HUES6 (cell line): ENCODE results near the gene MARK1.

Source experiments
- H3K27ac ChIP-seq: 2 replicates; pipeline ENCODE4 v1.7.0; 2013; ENCODE audit warnings: low read depth, mild to moderate bottlenecking, low read length, inconsistent platforms
- H3K27me3 ChIP-seq: 2 replicates; pipeline ENCODE4 v1.6.1; 2013; ENCODE audit warnings: low read length; ENCODE audit not compliant: control insufficient read depth, insufficient read depth
- H3K36me3 ChIP-seq: 2 replicates; pipeline ENCODE4 v1.6.1; 2013; ENCODE audit warnings: low read length; ENCODE audit not compliant: control insufficient read depth, insufficient read depth
- H3K4me1 ChIP-seq: 2 replicates; pipeline ENCODE4 v1.6.1; 2013; ENCODE audit warnings: low read length; ENCODE audit not compliant: control insufficient read depth, insufficient read depth
- H3K4me3 ChIP-seq: 2 replicates; pipeline ENCODE4 v1.5.1; 2013; ENCODE audit warnings: low read depth, low read length
- H3K9ac ChIP-seq: one replicate; pipeline ENCODE4 v1.6.1; 2013; ENCODE audit warnings: mild to moderate bottlenecking, low read length
- H3K9me3 ChIP-seq: 2 replicates; pipeline ENCODE4 v1.6.1; 2013; ENCODE audit warnings: low read depth, low read length; ENCODE audit not compliant: control insufficient read depth, insufficient read depth

Gene MARK1

DNA sequence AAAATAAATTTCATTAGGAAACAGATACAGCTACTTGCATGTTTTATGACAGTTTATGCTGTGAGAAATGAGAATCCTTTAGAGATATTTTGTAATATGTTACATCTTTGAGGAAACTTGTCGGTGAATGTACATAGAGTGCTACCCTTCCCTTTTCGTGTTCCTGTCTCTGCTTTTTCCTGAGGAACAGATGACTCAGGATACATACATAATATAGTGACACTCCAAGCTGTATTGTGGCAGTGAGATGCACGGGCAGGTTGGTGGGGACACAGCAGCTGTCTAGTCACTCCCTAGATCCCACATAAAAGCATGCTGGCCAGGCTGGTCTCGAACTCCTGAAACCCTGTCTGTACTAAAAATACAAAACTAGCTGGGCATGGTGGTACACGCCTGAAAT, 20.9 kb upstream of the MARK1 start:
- Histone ChIP-seq H3K36me3 (no peaks in the 10 kb centered on the region), H3K4me1 (peaks cover 5% of the 10 kb centered on the region; the same call in 1 of the 2 replicates), H3K27ac (no peak overlapping the region), H3K9ac (no peak overlapping the region), H3K9me3 (no peaks in the 10 kb centered on the region), H3K4me3 (no peak overlapping the region), H3K27me3 (no peaks in the 10 kb centered on the region)

DNA sequence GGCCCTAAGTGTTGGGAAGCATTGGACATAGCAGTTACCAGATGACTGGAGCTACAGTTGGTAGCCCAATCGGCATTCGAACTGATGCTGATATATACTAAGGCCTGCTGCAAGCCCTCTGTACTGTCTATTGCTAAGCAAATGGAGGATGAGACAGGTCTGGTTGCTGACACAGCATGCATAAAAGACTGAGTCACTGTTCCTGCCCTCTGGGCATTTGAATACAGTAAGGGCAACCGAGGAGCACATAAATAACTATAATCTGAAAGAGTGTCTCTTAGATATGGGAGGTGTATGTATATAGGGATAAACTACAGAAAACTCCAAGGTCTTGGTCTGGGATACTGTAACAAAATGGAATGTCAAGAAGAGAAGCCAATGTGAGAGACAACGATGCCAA, 16.8 kb upstream of the MARK1 start:
- no peaks in the 10 kb centered on the region for H3K36me3 ChIP-seq
- no peaks in the 10 kb centered on the region for H3K9me3 ChIP-seq
- peaks cover 12% of the 10 kb centered on the region for H3K4me1 ChIP-seq
- no peak overlapping the region for H3K27ac ChIP-seq
- no peak overlapping the region for H3K9ac ChIP-seq
- no peak overlapping the region for H3K4me3 ChIP-seq
- H3K27me3 ChIP-seq = no peaks in the 10 kb centered on the region

DNA sequence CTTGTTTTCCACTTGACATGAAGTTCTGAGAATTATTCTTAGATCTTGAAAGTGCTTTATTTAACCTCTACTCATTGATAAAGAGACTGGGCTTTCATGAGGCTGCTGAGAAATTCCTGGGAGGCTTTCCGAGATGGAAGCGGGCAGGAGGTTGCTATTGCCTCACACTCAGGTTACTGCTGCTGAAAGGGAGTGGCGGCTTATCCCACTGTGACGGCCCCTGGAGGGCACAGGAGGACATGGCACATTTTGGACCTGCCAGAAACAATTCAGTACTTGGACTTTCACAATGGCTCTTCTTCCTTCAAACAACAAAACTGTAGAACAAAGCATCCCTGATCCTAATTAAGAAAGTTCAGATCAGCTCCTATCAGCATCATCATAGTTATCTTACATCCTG, 16.2 kb upstream of the MARK1 start:
- Histone ChIP-seq H3K9ac (no peak overlapping the region), H3K27ac (no peak overlapping the region), H3K27me3 (no peaks in the 10 kb centered on the region)

DNA sequence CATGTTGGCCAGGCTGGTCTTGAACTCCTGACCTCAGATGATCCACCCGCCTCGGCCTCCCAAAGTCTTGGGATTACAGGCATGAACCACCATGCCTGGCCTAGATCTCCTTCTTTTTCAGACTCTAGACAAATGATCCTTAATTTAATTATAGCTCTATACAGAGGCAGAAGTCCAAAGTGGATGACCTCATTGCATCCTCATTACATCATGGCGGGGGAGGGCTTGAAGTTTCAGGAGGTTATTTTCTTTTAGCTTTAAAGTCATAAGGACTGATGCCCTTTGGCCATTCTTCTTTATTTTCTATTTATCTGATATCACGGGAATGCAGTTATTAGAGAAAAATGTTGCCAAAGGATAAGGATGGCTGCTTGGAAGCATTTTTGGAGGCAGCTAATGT, 14.1 kb upstream of the MARK1 start:
- H3K36me3 ChIP-seq = no peaks in the 10 kb centered on the region
- H3K9me3 ChIP-seq = no peaks in the 10 kb centered on the region
- H3K27ac ChIP-seq = no peak overlapping the region
- no peak overlapping the region for H3K9ac ChIP-seq
- peaks cover 19% of the 10 kb centered on the region for H3K4me1 ChIP-seq
- no peak overlapping the region for H3K4me3 ChIP-seq
- H3K27me3 ChIP-seq = no peaks in the 10 kb centered on the region

More for the DNA sequence above, 16.2 kb upstream of the MARK1 start:
- Histone ChIP-seq H3K4me1 (peaks cover 18% of the 10 kb centered on the region), H3K9me3 (no peaks in the 10 kb centered on the region), H3K36me3 (no peaks in the 10 kb centered on the region), H3K4me3 (no peak overlapping the region)

DNA sequence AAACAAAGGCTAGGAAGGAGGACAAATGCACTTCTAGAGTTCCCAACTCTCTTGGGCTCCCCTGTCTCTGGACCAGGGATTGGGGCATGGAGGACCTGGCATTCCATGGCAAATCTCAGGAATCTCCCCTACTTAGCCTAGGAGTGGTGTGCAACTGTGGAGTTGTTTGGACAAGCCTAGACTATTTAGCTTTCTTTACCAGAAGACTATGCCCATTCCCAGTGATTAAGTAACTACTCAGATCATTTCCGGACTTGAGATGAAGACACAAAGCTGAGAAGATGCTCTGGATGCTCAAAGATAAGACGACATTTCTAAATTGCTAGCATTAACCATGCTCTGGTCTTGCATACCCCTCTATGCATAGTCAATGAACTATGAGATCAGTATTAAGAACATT, 13.7 kb upstream of the MARK1 start:
- Histone ChIP-seq H3K4me3 (no peak overlapping the region), H3K9ac (no peak overlapping the region)

DNA sequence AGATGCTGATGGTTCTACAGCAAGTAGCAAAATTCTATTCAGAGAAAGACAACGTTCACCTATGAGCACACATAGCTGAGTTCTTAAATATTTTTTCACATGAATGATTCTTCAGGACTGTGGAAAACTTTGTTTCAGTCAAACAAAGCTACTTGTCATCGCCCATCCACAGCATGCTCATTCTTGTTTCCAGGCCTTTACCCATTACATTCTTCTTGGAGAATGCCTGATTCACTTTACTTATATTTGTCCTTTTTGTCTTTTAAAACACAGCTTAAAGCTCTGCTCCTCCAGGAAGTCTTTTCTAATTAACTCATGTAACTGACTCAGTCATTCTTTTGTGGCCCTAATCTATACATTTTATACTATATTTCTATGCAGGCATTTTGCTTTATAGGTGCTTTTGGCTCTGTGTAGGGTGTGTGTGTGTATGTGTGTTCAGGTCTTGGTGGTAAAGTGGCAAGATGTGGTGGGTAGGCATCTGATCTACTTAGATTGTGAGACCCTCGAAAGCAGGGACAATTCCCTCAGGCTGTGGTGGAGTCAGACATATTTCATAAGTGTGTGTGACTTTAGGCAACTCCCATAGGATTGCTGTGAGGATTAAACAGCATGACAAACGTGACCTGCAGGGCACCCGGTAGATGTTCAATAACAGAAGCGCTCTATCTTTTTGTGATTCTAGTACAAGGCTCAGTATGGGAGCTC, 11.8 kb upstream of the MARK1 start:
- Histone ChIP-seq H3K36me3 (no peaks in the 10 kb centered on the region), H3K9me3 (no peaks in the 10 kb centered on the region), H3K27me3 (no peaks in the 10 kb centered on the region), H3K4me1 (peaks cover 19% of the 10 kb centered on the region), H3K4me3 (no peak overlapping the region), H3K27ac (no peak overlapping the region), H3K9ac (no peak overlapping the region)

More for the DNA sequence above, 13.7 kb upstream of the MARK1 start:
- Histone ChIP-seq H3K9me3 (no peaks in the 10 kb centered on the region), H3K27ac (no peak overlapping the region), H3K27me3 (no peaks in the 10 kb centered on the region), H3K4me1 (peaks cover 19% of the 10 kb centered on the region), H3K36me3 (no peaks in the 10 kb centered on the region)

DNA sequence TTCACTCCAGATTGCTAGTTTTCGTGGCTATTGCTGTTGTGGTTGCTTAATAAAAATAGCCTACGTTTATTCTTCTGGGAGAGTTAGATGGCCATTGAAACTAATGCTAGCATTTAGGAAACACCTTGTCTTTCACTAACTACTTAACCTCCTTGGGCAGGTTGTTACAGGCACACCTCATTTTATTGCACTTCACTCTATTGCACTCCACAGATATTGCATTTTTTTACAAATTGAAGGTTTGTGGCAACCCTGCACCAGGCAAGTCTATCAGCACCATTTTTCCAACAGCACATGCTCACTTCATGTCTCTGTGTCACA, 11.3 kb upstream of the MARK1 start:
- H3K4me3 ChIP-seq = no peak overlapping the region
- H3K4me1 ChIP-seq = peaks cover 14% of the 10 kb centered on the region
- H3K36me3 ChIP-seq = no peaks in the 10 kb centered on the region
- H3K27ac ChIP-seq = no peak overlapping the region
- no peaks in the 10 kb centered on the region for H3K27me3 ChIP-seq
- no peak overlapping the region for H3K9ac ChIP-seq
- no peaks in the 10 kb centered on the region for H3K9me3 ChIP-seq

DNA sequence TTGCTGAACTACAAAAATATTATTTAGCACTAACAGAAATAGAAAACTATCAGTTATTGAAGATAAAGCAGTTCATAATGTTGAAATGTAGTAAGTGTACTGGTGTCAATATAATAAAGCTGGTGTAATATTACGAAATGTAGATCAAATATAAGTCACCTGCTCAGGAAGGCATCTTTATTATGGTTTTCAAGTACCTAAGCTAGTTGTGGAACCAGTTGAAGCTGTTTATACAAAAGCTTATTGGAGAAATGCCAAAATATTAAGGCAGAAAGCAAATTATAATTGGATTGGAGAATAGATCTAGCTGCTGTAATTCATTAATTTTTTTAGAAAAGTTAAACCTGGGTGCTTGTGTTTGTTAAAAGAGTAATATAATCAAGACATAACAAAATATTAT, 6.2 kb upstream of the MARK1 start:
- Histone ChIP-seq H3K27me3 (0 out of 2 replicates have a peak, but pooled peaks cover 4% of the 10 kb centered on the region), H3K9ac (no peak overlapping the region), H3K36me3 (no peaks in the 10 kb centered on the region), H3K4me1 (peaks cover 6% of the 10 kb centered on the region), H3K9me3 (no peaks in the 10 kb centered on the region), H3K4me3 (no peak overlapping the region), H3K27ac (no peak overlapping the region)

DNA sequence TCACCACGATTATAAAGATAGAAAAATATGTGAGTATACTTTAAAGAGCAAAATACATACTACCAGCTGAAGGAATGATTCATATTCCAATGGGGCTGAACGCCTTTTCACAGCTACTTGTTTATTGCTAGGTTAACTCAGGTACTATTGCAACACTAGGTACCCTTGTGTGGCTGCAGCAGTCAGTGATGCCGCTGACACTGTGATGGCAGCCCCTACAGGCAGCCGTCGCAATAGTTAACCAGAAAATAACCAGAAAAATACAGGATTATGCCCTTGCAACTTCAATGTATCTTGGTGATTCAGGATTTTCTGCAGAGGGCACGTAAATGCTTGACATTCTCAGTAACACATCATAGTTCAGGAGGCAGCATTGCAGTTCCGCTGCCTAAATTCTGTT, 1.6 kb upstream of the MARK1 start:
- Histone ChIP-seq H3K27ac (no peak overlapping the region), H3K4me1 (peaks cover 21% of the 10 kb centered on the region), H3K4me3 (no peak overlapping the region), H3K36me3 (no peaks in the 10 kb centered on the region), H3K9me3 (no peaks in the 10 kb centered on the region), H3K27me3 (peaks cover 9% of the 10 kb centered on the region; the same call in 1 of the 2 replicates), H3K9ac (no peak overlapping the region)

DNA sequence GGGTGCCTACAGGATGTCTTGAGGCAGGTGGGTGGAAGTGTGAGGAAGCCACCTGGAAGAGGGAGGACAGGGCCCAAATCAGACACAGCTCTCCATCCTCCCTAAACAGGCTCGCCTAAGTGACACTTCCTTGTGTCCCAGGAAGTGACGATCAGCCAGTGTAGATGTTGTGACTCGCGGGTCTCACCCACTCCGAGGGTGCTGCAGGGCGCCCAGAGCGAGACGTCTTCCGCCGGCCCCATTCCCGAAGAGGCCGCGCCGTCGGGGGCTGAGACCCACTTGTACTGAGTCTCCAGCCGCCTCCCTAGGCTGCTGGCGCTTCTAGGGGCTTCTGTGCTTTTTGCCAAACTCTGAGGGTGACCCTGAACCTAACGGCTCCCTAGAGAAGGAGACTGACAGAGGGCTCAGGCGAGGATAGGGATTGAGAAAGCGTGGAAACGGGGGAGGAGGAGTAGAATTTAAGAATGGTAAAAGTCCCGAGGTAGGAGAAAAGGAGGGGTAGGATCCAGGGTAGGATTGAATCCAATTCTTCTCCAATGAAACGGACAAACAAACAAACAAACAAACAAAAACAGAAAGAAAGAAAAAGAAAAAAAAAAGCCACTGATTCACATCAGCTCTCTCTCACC, 543 bp upstream of the MARK1 start:
- no peak overlapping the region for H3K27ac ChIP-seq

DNA sequence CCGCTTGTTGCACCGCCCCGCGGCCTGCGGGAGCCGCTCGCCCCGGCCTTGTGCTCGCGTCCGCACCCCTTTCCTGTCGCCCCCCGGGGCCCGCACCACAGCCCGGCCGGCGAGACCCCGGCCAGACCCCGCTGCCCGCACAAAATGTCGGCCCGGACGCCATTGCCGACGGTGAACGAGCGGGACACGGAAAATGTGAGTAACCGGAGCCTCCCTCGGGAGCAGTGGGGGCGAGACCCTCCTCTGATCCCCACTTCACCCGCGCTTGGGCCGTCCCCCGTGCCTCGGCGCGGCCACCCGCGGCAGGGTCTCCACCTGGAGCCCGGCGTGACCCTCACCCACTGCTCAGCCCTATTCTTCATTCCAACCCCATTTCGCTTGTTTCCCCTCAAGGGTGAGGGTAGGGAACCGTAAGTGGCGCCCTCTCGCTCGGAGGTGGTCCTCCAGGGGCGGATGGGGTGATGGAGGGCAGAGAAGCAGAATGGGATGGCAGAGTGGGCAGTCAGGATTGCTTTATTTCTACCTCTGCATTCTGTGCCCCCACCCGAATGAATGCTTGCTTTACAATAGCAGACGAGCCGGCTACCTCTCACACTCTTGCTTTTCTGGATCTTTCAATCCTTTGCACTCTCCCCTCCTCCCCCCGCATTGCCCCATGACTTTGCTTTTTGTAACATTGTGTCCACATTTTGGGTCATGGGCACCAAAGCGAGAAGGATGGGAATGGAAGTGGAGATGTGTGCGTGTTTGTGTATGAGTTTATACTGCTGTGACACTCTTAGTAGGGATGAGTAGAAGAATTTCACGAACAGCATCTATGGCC, 954 bp downstream of the MARK1 start:
- peak overlapping the region; percentile 81 for H3K27ac ChIP-seq
- peak overlapping the region; percentile 81 for H3K9ac ChIP-seq
- peaks cover 6% of the 10 kb centered on the region; the same call in 1 of the 2 replicates for H3K9me3 ChIP-seq
- peaks cover 21% of the 10 kb centered on the region for H3K4me1 ChIP-seq
- no peaks in the 10 kb centered on the region for H3K36me3 ChIP-seq
- peaks cover 9% of the 10 kb centered on the region; the same call in 1 of the 2 replicates for H3K27me3 ChIP-seq
- peak overlapping the region; percentile 89 for H3K4me3 ChIP-seq

More for the DNA sequence above, 543 bp upstream of the MARK1 start:
- H3K27me3 ChIP-seq = peaks cover 9% of the 10 kb centered on the region; the same call in 1 of the 2 replicates
- peaks cover 21% of the 10 kb centered on the region for H3K4me1 ChIP-seq
- H3K4me3 ChIP-seq = peak overlapping the region; percentile 89
- peak overlapping the region; percentile 40 for H3K9ac ChIP-seq
- H3K9me3 ChIP-seq = no peaks in the 10 kb centered on the region
- H3K36me3 ChIP-seq = no peaks in the 10 kb centered on the region
